ENCODE data around the gene RTEL1. TPM values are rescaled to one million over a fixed set of nuclear protein-coding genes. Genes with fewer than 3 reads are reported as not detected.
A peak's percentile ranks its signal among the peaks of the same experiment; 100 is the strongest.
"Not testable (repeated sequence)": the region's sequence is repeated elsewhere in the genome, so short reads cannot be mapped to it uniquely, and the experiment has no call there.

The RTEL1 gene
- 6.4 and 8.3 TPM in 2 replicates for total RNA-seq (2014; rRNA removed; shearing (Covaris generic); ENCODE audit: low replicate concordance)

GRCh38 chr20:63657937-63658748, at the start of gene RTEL1:
TSS of gene RTEL1 (plus strand) at chr20:63658312. CDS start at chr20:63659403, 1,091 bp downstream.
- H3K36me3 ChIP-seq (ENCODE audit: insufficient read depth, low read length): no peaks in the 10 kb centered on the region
- no peaks in the 10 kb centered on the region for H3K27me3 ChIP-seq (ENCODE audit: low read length)
- peak; percentile 96 for DNase-seq
- H3K79me2 ChIP-seq (ENCODE audit: low read length): peaks cover 16% of the 10 kb centered on the region
- H3K4me2 ChIP-seq (ENCODE audit: low read depth, low read length, poor library complexity, severe bottlenecking): peak within 1 kb of the TSS; percentile 91
- H3K27ac ChIP-seq (ENCODE audit: low read length): peak within 1 kb of the TSS; percentile 41; the same call in 1 of the 2 replicates
- H3K9me3 ChIP-seq (ENCODE audit: low read length): no peaks in the 10 kb centered on the region
- H2AFZ ChIP-seq (ENCODE audit: low read length): peak within 1 kb of the TSS; percentile 94
- peak within 1 kb of the TSS; percentile 98 for H3K4me3 ChIP-seq (ENCODE audit: low read length)
- peaks cover 18% of the 10 kb centered on the region for H3K4me1 ChIP-seq (ENCODE audit: low read length)
- H3K9me2 ChIP-seq (replicated peaks; ENCODE audit: insufficient read depth, low read length): no peaks in the 10 kb centered on the region
- H3K9ac ChIP-seq (ENCODE audit: low read length): peak within 1 kb of the TSS; percentile 93
- no peaks in the 10 kb centered on the region for H4K20me1 ChIP-seq (ENCODE audit: insufficient read depth, low read depth, low read length)

- H3K4me3 ChIP-seq (ENCODE audit: low read length): no peak overlapping the region
- DNase-seq: no peak
- H3K79me2 ChIP-seq (ENCODE audit: low read length): peaks cover 40% of the 10 kb centered on the region
- no peak overlapping the region for H3K4me2 ChIP-seq (ENCODE audit: low read depth, low read length, poor library complexity, severe bottlenecking)
- H3K27ac ChIP-seq (ENCODE audit: low read length): no peak overlapping the region
- peaks cover 10% of the 10 kb centered on the region for H3K36me3 ChIP-seq (ENCODE audit: insufficient read depth, low read length)
- H4K20me1 ChIP-seq (ENCODE audit: insufficient read depth, low read depth, low read length): no peaks in the 10 kb centered on the region
- no peaks in the 10 kb centered on the region for H3K9me2 ChIP-seq (replicated peaks; ENCODE audit: insufficient read depth, low read length)
- no peaks in the 10 kb centered on the region for H3K4me1 ChIP-seq (ENCODE audit: low read length)
- H3K9ac ChIP-seq (ENCODE audit: low read length): no peak overlapping the region
- no peak overlapping the region for H2AFZ ChIP-seq (ENCODE audit: low read length)
- H3K9me3 ChIP-seq (ENCODE audit: low read length): peaks cover 4% of the 10 kb centered on the region; the same call in 1 of the 2 replicates
- no peaks in the 10 kb centered on the region for H3K27me3 ChIP-seq (ENCODE audit: low read length)
These were observed 47.3 kb upstream of the RTEL1 start for GRCh38 chr20:63610581-63611435.

- no peaks in the 10 kb centered on the region for H3K4me1 ChIP-seq (ENCODE audit: low read length)
- no peak overlapping the region for H3K4me2 ChIP-seq (ENCODE audit: low read depth, low read length, poor library complexity, severe bottlenecking)
- DNase-seq: no peak
- no peaks in the 10 kb centered on the region for H3K27me3 ChIP-seq (ENCODE audit: low read length)
- no peaks in the 10 kb centered on the region for H4K20me1 ChIP-seq (ENCODE audit: insufficient read depth, low read depth, low read length)
- H3K36me3 ChIP-seq (ENCODE audit: insufficient read depth, low read length): peaks cover 10% of the 10 kb centered on the region
- H3K79me2 ChIP-seq (ENCODE audit: low read length): peaks cover 35% of the 10 kb centered on the region
- no peak overlapping the region for H3K9ac ChIP-seq (ENCODE audit: low read length)
- H2AFZ ChIP-seq (ENCODE audit: low read length): no peak overlapping the region
- H3K9me2 ChIP-seq (replicated peaks; ENCODE audit: insufficient read depth, low read length): no peaks in the 10 kb centered on the region
- no peak overlapping the region for H3K27ac ChIP-seq (ENCODE audit: low read length)
- peaks cover 4% of the 10 kb centered on the region; the same call in 1 of the 2 replicates for H3K9me3 ChIP-seq (ENCODE audit: low read length)
- no peak overlapping the region for H3K4me3 ChIP-seq (ENCODE audit: low read length)
These were observed 46.5 kb upstream of the RTEL1 start for GRCh38 chr20:63611646-63612045.

GRCh38 chr20:63612276-63612931, 45.7 kb upstream of the RTEL1 start:
- Histone ChIP-seq H3K79me2 (ENCODE audit: low read length) (peaks cover 30% of the 10 kb centered on the region; the same call in 1 of the 2 replicates), H3K9me2 (replicated peaks; ENCODE audit: insufficient read depth, low read length) (no peaks in the 10 kb centered on the region), H3K4me3 (ENCODE audit: low read length) (no peak overlapping the region), H3K4me1 (ENCODE audit: low read length) (no peaks in the 10 kb centered on the region), H3K4me2 (ENCODE audit: low read depth, low read length, poor library complexity, severe bottlenecking) (no peak overlapping the region), H4K20me1 (ENCODE audit: insufficient read depth, low read depth, low read length) (no peaks in the 10 kb centered on the region), H3K9ac (ENCODE audit: low read length) (no peak overlapping the region), H3K27ac (ENCODE audit: low read length) (no peak overlapping the region), H3K9me3 (ENCODE audit: low read length) (peaks cover 4% of the 10 kb centered on the region; the same call in 1 of the 2 replicates), H3K27me3 (ENCODE audit: low read length) (no peaks in the 10 kb centered on the region), H2AFZ (ENCODE audit: low read length) (no peak overlapping the region), H3K36me3 (ENCODE audit: insufficient read depth, low read length) (peaks cover 10% of the 10 kb centered on the region)
- DNase-seq: no peak

GRCh38 chr20:63613863-63614594, 44.1 kb upstream of the RTEL1 start:
- not testable (repeated sequence) for H4K20me1 ChIP-seq (ENCODE audit: insufficient read depth, low read depth, low read length); DNase-seq; H3K4me3 ChIP-seq (ENCODE audit: low read length); H3K9me2 ChIP-seq (replicated peaks; ENCODE audit: insufficient read depth, low read length); H3K9me3 ChIP-seq (ENCODE audit: low read length); H2AFZ ChIP-seq (ENCODE audit: low read length); H3K4me1 ChIP-seq (ENCODE audit: low read length); H3K4me2 ChIP-seq (ENCODE audit: low read depth, low read length, poor library complexity, severe bottlenecking); H3K36me3 ChIP-seq (ENCODE audit: insufficient read depth, low read length); H3K27me3 ChIP-seq (ENCODE audit: low read length); H3K9ac ChIP-seq (ENCODE audit: low read length); H3K27ac ChIP-seq (ENCODE audit: low read length)
- peaks cover 39% of the 10 kb centered on the region for H3K79me2 ChIP-seq (ENCODE audit: low read length)

GRCh38 chr20:63617092-63617875, 40.8 kb upstream of the RTEL1 start:
- Histone ChIP-seq H2AFZ (ENCODE audit: low read length) (no peak overlapping the region), H3K9ac (ENCODE audit: low read length) (no peak overlapping the region), H3K36me3 (ENCODE audit: insufficient read depth, low read length) (peaks cover 4% of the 10 kb centered on the region; the same call in 1 of the 2 replicates), H3K27me3 (ENCODE audit: low read length) (no peaks in the 10 kb centered on the region), H4K20me1 (ENCODE audit: insufficient read depth, low read depth, low read length) (0 out of 2 replicates have a peak, but pooled peaks cover 3% of the 10 kb centered on the region), H3K9me3 (ENCODE audit: low read length) (no peaks in the 10 kb centered on the region), H3K4me3 (ENCODE audit: low read length) (no peak overlapping the region), H3K4me1 (ENCODE audit: low read length) (no peaks in the 10 kb centered on the region), H3K9me2 (replicated peaks; ENCODE audit: insufficient read depth, low read length) (no peaks in the 10 kb centered on the region), H3K27ac (ENCODE audit: low read length) (no peak overlapping the region), H3K79me2 (ENCODE audit: low read length) (peaks cover 60% of the 10 kb centered on the region), H3K4me2 (ENCODE audit: low read depth, low read length, poor library complexity, severe bottlenecking) (no peak overlapping the region)
- no peak for DNase-seq

GRCh38 chr20:63617876-63618265, 40.2 kb upstream of the RTEL1 start:
- Histone ChIP-seq H4K20me1 (ENCODE audit: insufficient read depth, low read depth, low read length) (0 out of 2 replicates have a peak, but pooled peaks cover 3% of the 10 kb centered on the region), H3K9me2 (replicated peaks; ENCODE audit: insufficient read depth, low read length) (no peaks in the 10 kb centered on the region), H3K4me1 (ENCODE audit: low read length) (no peaks in the 10 kb centered on the region), H3K27ac (ENCODE audit: low read length) (no peak overlapping the region), H3K36me3 (ENCODE audit: insufficient read depth, low read length) (no peaks in the 10 kb centered on the region), H2AFZ (ENCODE audit: low read length) (no peak overlapping the region), H3K4me3 (ENCODE audit: low read length) (no peak overlapping the region), H3K27me3 (ENCODE audit: low read length) (no peaks in the 10 kb centered on the region), H3K79me2 (ENCODE audit: low read length) (peaks cover 61% of the 10 kb centered on the region), H3K4me2 (ENCODE audit: low read depth, low read length, poor library complexity, severe bottlenecking) (no peak overlapping the region), H3K9ac (ENCODE audit: low read length) (no peak overlapping the region), H3K9me3 (ENCODE audit: low read length) (no peaks in the 10 kb centered on the region)
- no peak for DNase-seq
